Transverse colon (tissue), 4 donors: Measurements from ENCODE around the gene RSPH9. TPM values are rescaled to one million over a fixed set of nuclear protein-coding genes. Genes with fewer than 3 reads are reported as not detected.
"Not testable (repeated sequence)": the region's sequence is repeated elsewhere in the genome, so short reads cannot be mapped to it uniquely, and the experiment has no call there.

Experiments
- DNase-seq: peaks from one replicate; pipeline ENCODE4 v3.0.0-alpha.2; 2019
- H3K27ac ChIP-seq, 4 donors: fragments of 200-600 bp; sonication (generic); 2 replicates each; pipeline ENCODE4 v1.5.1; 2016 to 2018; ENCODE audit warnings: inconsistent platforms in 4 of 4
- H3K27me3 ChIP-seq: fragments of 200-600 bp; sonication (generic); 2 replicates; pipeline ENCODE4 v1.5.1; 2017; ENCODE audit warnings: inconsistent platforms
- H3K36me3 ChIP-seq, 4 donors: fragments of 200-600 bp; sonication (generic); 2 replicates each; pipeline ENCODE4 v1.5.1; 2017 to 2019; ENCODE audit warnings: inconsistent platforms in 4 of 4
- H3K4me1 ChIP-seq, 4 donors: fragments of 200-600 bp; sonication (generic); 2 replicates each; pipeline ENCODE4 v1.5.1; 2017 to 2020; ENCODE audit warnings: inconsistent platforms in 4 of 4
- H3K4me3 ChIP-seq, 4 donors: fragments of 200-600 bp; sonication (generic); 1 replicate in 1 of 4; 2 replicates in 3 of 4; pipeline versions ENCODE4 v1.5.1 to v1.6.1; 2017 to 2019; ENCODE audit warnings: inconsistent platforms in 4 of 4
- H3K9me3 ChIP-seq, 2 donors: fragments of 200-600 bp; sonication (generic); 2 replicates each; pipeline ENCODE4 v1.5.1; 2017 to 2019; ENCODE audit warnings: inconsistent platforms in 2 of 2
- EP300 ChIP-seq: sonication (generic); formaldehyde crosslinking; IDR thresholded peaks from one replicate; pipeline ENCODE4 v1.6.1; 2017; ENCODE audit warnings: antibody characterized with exemption, low read depth
- POLR2A ChIP-seq: fragments of 450-650 bp; IDR thresholded peaks from one replicate; pipeline ENCODE4 v1.6.1; 2016; ENCODE audit warnings: antibody characterized with exemption, mild to moderate bottlenecking, moderate library complexity
- POLR2AphosphoS5 ChIP-seq, 3 donors: sonication (generic); formaldehyde crosslinking; IDR thresholded peaks; one replicate each; pipeline ENCODE4 v1.6.1; 2016; ENCODE audit warnings: antibody characterized with exemption in 3 of 3
- WGBS, 2 donors: methylation state at CpG; one replicate each; pipeline ENCODE4 v1.1.5; 2018; ENCODE audit warnings: low coverage in 1 of 2; 5-methylcytosine and 5-hydroxymethylcytosine counted together
- in situ Hi-C, 4 donors: fragments of 200-750 bp; cut with MboI; loops; one replicate each; pipeline versions ENCODE4 v1.15.0 to v1.15.1; 2017; ENCODE audit warnings: low sequenced_read_pairs in 3 of 4, low pct_ligation_motif_present in 1 of 4, low pct_unique_long_range_greater_than_20kb in 1 of 4
- intact Hi-C: fragments of 100-400 bp; cut with DNase I; formaldehyde crosslinking; loops from one replicate; pipeline ENCODE4 v1.15.1; 2023; ENCODE audit warnings: low total_unique reads
- total RNA-seq, 4 donors: library from RNA; depleted of rRNA; stranded (reverse); fragments of >200 nt; gene quantifications; one replicate each; pipeline ENCODE4 v1.1.0, GENCODE V29; 2016
- TF ChIP-seq, protein P1 (sequence below), 5 experiments: fragments of 200-600 bp in 3 of 5; fragments of 450-650 bp in 2 of 5; sonication (generic) in 3 of 5; IDR thresholded peaks; 1 replicate in 2 of 5; 2 replicates in 3 of 5; pipeline ENCODE4 v1.5.1; 2016 to 2017; ENCODE audit warnings: antibody characterized with exemption in 5 of 5, inconsistent platforms in 3 of 5, mild to moderate bottlenecking in 2 of 5, moderate library complexity in 1 of 5

The RSPH9 gene
- total RNA-seq, 4 donors from 2014 or later = not detected

DNA sequence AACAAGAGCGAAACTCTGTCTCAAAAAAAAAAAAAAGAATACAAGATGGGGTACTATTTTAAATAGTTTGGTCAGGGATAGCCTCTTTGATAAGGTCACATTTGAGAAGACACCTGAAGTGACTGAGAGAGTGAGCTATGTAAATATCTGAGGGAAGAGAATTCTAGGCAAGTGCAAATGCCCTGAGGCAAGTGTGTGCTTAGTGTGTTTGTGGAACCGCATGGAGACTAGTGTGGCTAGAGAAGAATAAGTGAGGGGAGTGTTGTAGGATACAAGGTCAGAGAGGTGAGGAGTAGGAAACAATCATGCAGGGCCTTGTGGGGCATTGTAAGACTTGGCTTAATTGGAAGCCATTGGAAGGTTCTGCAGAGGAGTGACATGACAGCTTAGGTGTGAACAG, 3.4 kb downstream of the RSPH9 start:
- WGBS, 2 donors = 60 to 96% methylated on average over 1 to 2 of the region's 2 CpGs
- Histone ChIP-seq H3K36me3 (no peaks in the 10 kb centered on the region), H3K4me1 (peaks cover 8 to 13% (median 10%) of the 10 kb centered on the region in 4 donors), H3K9me3 (no peaks in the 10 kb centered on the region), H3K4me3 (no peak overlapping the region), H3K27ac (no peak overlapping the region), H3K27me3 (no peaks in the 10 kb centered on the region)
- no peak for DNase-seq
- TF ChIP-seq POLR2AphosphoS5 (IDR thresholded peaks at IDR 0.05) = no peak
- TF ChIP-seq POLR2A = no peak
- TF ChIP-seq, protein P1, sequence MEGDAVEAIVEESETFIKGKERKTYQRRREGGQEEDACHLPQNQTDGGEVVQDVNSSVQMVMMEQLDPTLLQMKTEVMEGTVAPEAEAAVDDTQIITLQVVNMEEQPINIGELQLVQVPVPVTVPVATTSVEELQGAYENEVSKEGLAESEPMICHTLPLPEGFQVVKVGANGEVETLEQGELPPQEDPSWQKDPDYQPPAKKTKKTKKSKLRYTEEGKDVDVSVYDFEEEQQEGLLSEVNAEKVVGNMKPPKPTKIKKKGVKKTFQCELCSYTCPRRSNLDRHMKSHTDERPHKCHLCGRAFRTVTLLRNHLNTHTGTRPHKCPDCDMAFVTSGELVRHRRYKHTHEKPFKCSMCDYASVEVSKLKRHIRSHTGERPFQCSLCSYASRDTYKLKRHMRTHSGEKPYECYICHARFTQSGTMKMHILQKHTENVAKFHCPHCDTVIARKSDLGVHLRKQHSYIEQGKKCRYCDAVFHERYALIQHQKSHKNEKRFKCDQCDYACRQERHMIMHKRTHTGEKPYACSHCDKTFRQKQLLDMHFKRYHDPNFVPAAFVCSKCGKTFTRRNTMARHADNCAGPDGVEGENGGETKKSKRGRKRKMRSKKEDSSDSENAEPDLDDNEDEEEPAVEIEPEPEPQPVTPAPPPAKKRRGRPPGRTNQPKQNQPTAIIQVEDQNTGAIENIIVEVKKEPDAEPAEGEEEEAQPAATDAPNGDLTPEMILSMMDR (IDR thresholded peaks at IDR 0.05) = no peak
- no peak for TF ChIP-seq EP300
- in situ Hi-C loops (no loop called here), intact Hi-C loops (no loop called here)

- intact Hi-C loops, H3K27ac ChIP-seq, H3K9me3 ChIP-seq, DNase-seq, H3K27me3 ChIP-seq, H3K4me1 ChIP-seq, H3K4me3 ChIP-seq, H3K36me3 ChIP-seq: not testable (repeated sequence)
- 71 to 98% methylated on average over 1 to 2 of the region's 2 CpGs for WGBS, 2 donors
- in situ Hi-C loops = loop anchor here in 3 of 4 donors (25.0 kb wide), 2 partner anchors 109 to 434 kb away; partner anchors contain the start of gene VEGFA (in 2 of the 3)
Measured at GRCh38 chr6:43652822-43653221, 8.0 kb downstream of the RSPH9 start.

GRCh38 chr6:43657221-43657802, 12.5 kb downstream of the RSPH9 start:
- Histone ChIP-seq H3K4me1 (no peaks in the 10 kb centered on the region), H3K27me3 (no peaks in the 10 kb centered on the region), H3K36me3 (no peaks in the 10 kb centered on the region), H3K9me3 (no peaks in the 10 kb centered on the region), H3K4me3 (no peak overlapping the region), H3K27ac (no peak overlapping the region)
- WGBS, 2 donors = 88 to 91% methylated on average over 1 to 3 of the region's 3 CpGs
- DNase-seq = no peak
- TF ChIP-seq EP300 (no peak), POLR2A (no peak), POLR2AphosphoS5 (IDR thresholded peaks at IDR 0.05) (no peak)
- TF ChIP-seq, protein P1 (IDR thresholded peaks at IDR 0.05) = no peak
- in situ Hi-C loops = loop anchor here in 3 of 4 donors (25.0 kb wide), 2 partner anchors 105 to 430 kb away; partner anchors contain the start of gene VEGFA (in 2 of the 3)
- intact Hi-C loops = no loop called here

DNA sequence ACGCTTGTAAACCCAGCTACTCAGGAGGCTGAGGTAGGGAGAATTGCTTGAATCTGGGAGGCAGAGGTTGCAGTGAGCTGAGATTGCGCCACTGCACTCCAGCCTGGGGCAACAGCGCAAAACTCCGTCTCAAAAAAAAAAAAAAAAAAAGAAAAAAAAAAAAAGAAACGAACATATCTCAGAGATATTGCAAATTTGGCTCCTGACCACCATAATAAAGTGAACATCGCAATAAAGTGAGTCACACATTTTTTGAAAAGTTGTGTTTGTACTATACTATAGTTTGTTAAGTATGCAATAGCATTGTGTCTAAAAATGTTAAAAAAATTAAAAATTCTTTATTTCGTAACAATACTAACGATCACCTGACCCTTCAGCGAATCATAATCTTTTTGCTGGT, 13.3 kb downstream of the RSPH9 start:
- Histone ChIP-seq H3K27me3 (no peaks in the 10 kb centered on the region), H3K4me1 (no peaks in the 10 kb centered on the region), H3K27ac (no peak overlapping the region), H3K9me3 (no peaks in the 10 kb centered on the region), H3K4me3 (no peak overlapping the region), H3K36me3 (no peaks in the 10 kb centered on the region)
- WGBS, 2 donors = 88 to 95% methylated on average over 9 of the region's 9 CpGs
- in situ Hi-C loops (loop anchor here in 3 of 4 donors (25.0 kb wide), 2 partner anchors 104 to 429 kb away; partner anchors contain the start of gene VEGFA (in 2 of the 3)), intact Hi-C loops (no loop called here)
- no peak for DNase-seq
- TF ChIP-seq POLR2AphosphoS5 (IDR thresholded peaks at IDR 0.05) (no peak), POLR2A (no peak), EP300 (no peak)
- TF ChIP-seq, protein P1 (IDR thresholded peaks at IDR 0.05) = no peak

GRCh38 chr6:43662948-43663347, 18.1 kb downstream of the RSPH9 start:
- H3K27ac ChIP-seq, H3K36me3 ChIP-seq, H3K9me3 ChIP-seq, H3K4me3 ChIP-seq, DNase-seq, intact Hi-C loops, H3K27me3 ChIP-seq: not testable (repeated sequence)
- in situ Hi-C loops = loop anchor here (10.0 to 25.0 kb wide), 4 partner anchors 99 to 424 kb away; partner anchors contain the start of gene VEGFA (in 2 of the 4)
- WGBS, 2 donors = 86 to 91% methylated on average over 3 to 5 of the region's 5 CpGs
- peaks cover 6 to 11% (median 9%) of the 10 kb centered on the region in 4 donors for H3K4me1 ChIP-seq
